HL-60 (cell line): Measurements from ENCODE around the gene ZNF740.

Experiments used
- DNase-seq, 2 experiments: peaks; one replicate each; pipeline ENCODE4 v3.0.0-alpha.2; 2010 to 2020; ENCODE audit warnings: low read depth in 1 of 2, low spot score in 1 of 2
- H3K27ac ChIP-seq: fragments of 250-450 bp; sonication (Bioruptor Pico); replicated peaks from 2 replicates; pipeline ENCODE4 v1.5.1; 2020; ENCODE audit warnings: mild to moderate bottlenecking, moderate library complexity
- H3K27me3 ChIP-seq: fragments of 250-450 bp; sonication (Bioruptor Pico); 2 replicates; pipeline ENCODE4 v1.5.1; 2021; ENCODE audit warnings: mild to moderate bottlenecking, moderate library complexity; ENCODE audit not compliant: insufficient read depth, poor library complexity, severe bottlenecking
- H3K4me3 ChIP-seq: replicated peaks from 2 replicates; pipeline ENCODE4 v1.5.1; 2011; ENCODE audit warnings: mild to moderate bottlenecking, control low read depth, low read length; ENCODE audit not compliant: insufficient read depth
- CTCF ChIP-seq: IDR thresholded peaks from one replicate; pipeline ENCODE4 v1.5.1; 2011; ENCODE audit warnings: low read length, control low read depth, inconsistent platforms; ENCODE audit not compliant: insufficient read depth
- GABPA ChIP-seq: IDR thresholded peaks from 2 replicates; pipeline ENCODE4 v1.6.1; 2012; ENCODE audit warnings: low read depth
- POLR2AphosphoS5 ChIP-seq: IDR thresholded peaks from 2 replicates; pipeline ENCODE4 v1.6.1; 2012; ENCODE audit warnings: low read depth
- REST ChIP-seq: IDR thresholded peaks from 2 replicates; pipeline ENCODE4 v1.6.1; 2012; ENCODE audit warnings: low read depth; ENCODE audit not compliant: insufficient replicate concordance
- SPI1 ChIP-seq: IDR thresholded peaks from 2 replicates; pipeline ENCODE4 v1.6.1; 2012; ENCODE audit warnings: low read depth, mild to moderate bottlenecking, borderline replicate concordance

Gene ZNF740

DNA sequence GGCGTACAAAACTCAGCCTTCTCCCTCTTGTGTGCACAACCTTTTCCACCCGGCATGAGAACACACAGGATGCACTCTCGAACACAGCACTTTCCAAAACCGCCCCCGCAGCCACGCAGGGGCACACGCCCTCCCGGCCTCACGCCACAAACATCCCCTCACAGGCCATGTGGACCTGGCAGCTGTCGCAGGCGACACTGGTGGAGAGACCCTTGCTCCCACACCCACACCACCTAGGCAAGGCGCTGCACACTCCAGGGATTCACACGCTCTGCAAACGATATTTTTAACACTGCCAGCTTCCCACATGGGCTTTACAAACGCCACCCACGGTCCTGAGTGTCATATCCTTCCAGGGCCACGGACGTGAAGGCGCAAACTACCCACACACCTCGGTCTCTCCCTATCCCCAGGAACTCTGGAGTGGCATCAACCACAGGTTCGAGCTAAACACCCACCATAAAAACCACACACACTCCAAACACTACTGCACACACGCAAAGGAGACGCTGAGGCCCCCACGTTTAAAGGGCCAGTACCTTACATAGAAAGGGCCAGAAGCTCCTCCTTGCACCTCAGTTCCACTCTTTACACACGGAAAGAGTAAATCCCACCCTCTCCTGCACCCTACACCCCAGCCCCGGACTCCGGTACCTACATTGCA, 38.9 kb downstream of the ZNF740 start:
- Histone ChIP-seq H3K27me3 (no peaks in the 10 kb centered on the region), H3K4me3 (peak overlapping the region; percentile 54), H3K27ac (peak overlapping the region; percentile 48)
- no peak for TF ChIP-seq GABPA
- TF ChIP-seq CTCF, result no peak
- no peak for TF ChIP-seq SPI1
- TF ChIP-seq REST, result no peak
- no peak for TF ChIP-seq POLR2AphosphoS5
- DNase-seq, result peak in 1 of 2 experiments; percentile 60

- Histone ChIP-seq H3K4me3 (peak overlapping the region; percentile 54), H3K27me3 (no peaks in the 10 kb centered on the region), H3K27ac (peak overlapping the region; percentile 82)
- no peak for TF ChIP-seq POLR2AphosphoS5
- TF ChIP-seq SPI1, result no peak
- no peak for TF ChIP-seq GABPA
- TF ChIP-seq REST, result no peak
- TF ChIP-seq CTCF, result no peak
- DNase-seq, result peak in 1 of 2 experiments; percentile 59
These were observed 39.6 kb downstream of the ZNF740 start for GRCh38 chr12:53219956-53220693.

DNA sequence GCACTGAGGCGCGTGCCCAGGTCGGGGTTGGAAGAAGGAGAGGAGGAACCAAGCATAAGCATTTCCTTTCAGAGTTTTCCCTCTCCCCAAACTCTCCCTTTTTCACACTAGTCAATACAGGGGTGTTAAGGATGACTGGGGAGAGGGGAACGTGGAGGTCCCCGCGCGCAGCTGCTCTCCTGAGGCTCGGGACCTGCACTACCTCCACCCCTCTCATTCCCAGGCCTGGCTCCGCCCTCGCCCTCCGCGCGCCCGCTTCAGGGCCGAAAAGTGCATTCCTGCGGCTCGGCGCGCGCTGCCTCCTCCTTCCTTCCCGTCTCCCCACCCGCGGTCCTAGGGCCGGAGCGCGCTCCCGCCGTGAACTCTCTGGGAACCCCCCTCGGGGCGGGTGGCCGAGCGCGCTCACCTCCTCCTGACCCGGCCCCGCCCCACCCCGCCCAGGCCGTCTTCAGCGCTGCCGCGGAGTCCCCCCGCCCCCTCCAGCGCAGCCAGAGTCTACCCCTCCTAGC, 40.2 kb downstream of the ZNF740 start:
- TF ChIP-seq POLR2AphosphoS5 (no peak), SPI1 (no peak), GABPA (no peak), REST (no peak), CTCF (no peak)
- Histone ChIP-seq H3K27me3 (no peaks in the 10 kb centered on the region), H3K4me3 (peak overlapping the region; percentile 54), H3K27ac (peak overlapping the region; percentile 82)
- DNase-seq, result peak; percentile 78 to 84
